Upper lobe of left lung (tissue), 4 donors: ENCODE measurements around the gene C6orf58.

Source experiments
- POLR2AphosphoS5 ChIP-seq, 2 donors: sonication (generic); formaldehyde crosslinking; IDR thresholded peaks; one replicate each; pipeline ENCODE4 v1.5.1; 2017; ENCODE audit warnings: antibody characterized with exemption in 2 of 2
- TF ChIP-seq, protein P1 (sequence below), 6 experiments: fragments of 450-650 bp in 4 of 6; fragments of 200-600 bp in 2 of 6; sonication (generic) in 2 of 6; IDR thresholded peaks; one replicate each; pipeline ENCODE4 v1.5.1; 2016 to 2019; ENCODE audit warnings: antibody characterized with exemption in 6 of 6

GRCh38 chr6:127566119-127566518 is 10.9 kb upstream of the C6orf58 start:
- TF ChIP-seq POLR2AphosphoS5 (IDR thresholded peaks at IDR 0.05): no peak
- TF ChIP-seq, protein P1, sequence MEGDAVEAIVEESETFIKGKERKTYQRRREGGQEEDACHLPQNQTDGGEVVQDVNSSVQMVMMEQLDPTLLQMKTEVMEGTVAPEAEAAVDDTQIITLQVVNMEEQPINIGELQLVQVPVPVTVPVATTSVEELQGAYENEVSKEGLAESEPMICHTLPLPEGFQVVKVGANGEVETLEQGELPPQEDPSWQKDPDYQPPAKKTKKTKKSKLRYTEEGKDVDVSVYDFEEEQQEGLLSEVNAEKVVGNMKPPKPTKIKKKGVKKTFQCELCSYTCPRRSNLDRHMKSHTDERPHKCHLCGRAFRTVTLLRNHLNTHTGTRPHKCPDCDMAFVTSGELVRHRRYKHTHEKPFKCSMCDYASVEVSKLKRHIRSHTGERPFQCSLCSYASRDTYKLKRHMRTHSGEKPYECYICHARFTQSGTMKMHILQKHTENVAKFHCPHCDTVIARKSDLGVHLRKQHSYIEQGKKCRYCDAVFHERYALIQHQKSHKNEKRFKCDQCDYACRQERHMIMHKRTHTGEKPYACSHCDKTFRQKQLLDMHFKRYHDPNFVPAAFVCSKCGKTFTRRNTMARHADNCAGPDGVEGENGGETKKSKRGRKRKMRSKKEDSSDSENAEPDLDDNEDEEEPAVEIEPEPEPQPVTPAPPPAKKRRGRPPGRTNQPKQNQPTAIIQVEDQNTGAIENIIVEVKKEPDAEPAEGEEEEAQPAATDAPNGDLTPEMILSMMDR (IDR thresholded peaks at IDR 0.05): no peak
